Chondrocyte (in vitro differentiated cells): Measurements from ENCODE around the gene VPS8. TPM values are rescaled to one million over a fixed set of nuclear protein-coding genes. Genes with fewer than 3 reads are reported as not detected.

Experiments used
- DNase-seq: peaks from one replicate; pipeline ENCODE4 v3.0.0; 2021; ENCODE audit warnings: mixed read lengths, low spot score
- H3K27ac Mint-ChIP-seq: one replicate; pipeline ENCODE4 v1.8.0; 2021; ENCODE audit warnings: mild to moderate bottlenecking, moderate library complexity, mixed read lengths; ENCODE audit not compliant: unreplicated experiment
- H3K27me3 Mint-ChIP-seq: 2 replicates; pipeline ENCODE4 v1.8.0; 2021; ENCODE audit warnings: low read depth, mixed read lengths
- H3K36me3 Mint-ChIP-seq: 2 replicates; pipeline ENCODE4 v1.8.0; 2021; ENCODE audit warnings: low read depth, mixed read lengths
- H3K4me1 Mint-ChIP-seq: 2 replicates; pipeline ENCODE4 v1.8.0; 2021; ENCODE audit warnings: low read depth, mild to moderate bottlenecking, mixed read lengths
- H3K4me3 Mint-ChIP-seq: one replicate; pipeline ENCODE4 v1.8.0; 2021; ENCODE audit warnings: mild to moderate bottlenecking, moderate library complexity, mixed read lengths; ENCODE audit not compliant: unreplicated experiment
- H3K9me3 Mint-ChIP-seq: 2 replicates; pipeline ENCODE4 v1.8.0; 2021; ENCODE audit warnings: low read depth, mixed read lengths
- CTCF ChIP-seq: fragments of 200-600 bp; sonication (generic); IDR thresholded peaks from 2 replicates; pipeline ENCODE4 v1.5.0; 2021; ENCODE audit warnings: antibody characterized with exemption, mild to moderate bottlenecking, moderate library complexity
- total RNA-seq: library from RNA; stranded (reverse); gene quantifications from 3 replicates; pipeline ENCODE4 v1.2.1, GENCODE V29; 2021

The VPS8 gene
- total RNA-seq, 1 donor from 2014 or later: 53.7 TPM

GRCh38 chr3:184821034-184821433 is 9.1 kb downstream of the VPS8 start:
- no peak for TF ChIP-seq CTCF
- no peaks in the 10 kb centered on the region for H3K27me3 Mint-ChIP-seq
- peaks cover 11% of the 10 kb centered on the region for H3K4me1 Mint-ChIP-seq
- no peaks in the 10 kb centered on the region for H3K9me3 Mint-ChIP-seq
- peaks cover 14% of the 10 kb centered on the region for H3K36me3 Mint-ChIP-seq
- DNase-seq: no peak
- H3K4me3 Mint-ChIP-seq: no peak overlapping the region
- H3K27ac Mint-ChIP-seq: no peak overlapping the region

GRCh38 chr3:184822081-184822480 is 10.1 kb downstream of the VPS8 start:
- Mint-ChIP-seq H3K36me3 (peaks cover 13% of the 10 kb centered on the region), H3K27ac (peak overlapping the region; percentile 50)
- no peak for TF ChIP-seq CTCF

GRCh38 chr3:184822654-184823053 is 10.7 kb downstream of the VPS8 start:
- DNase-seq: no peak
- Mint-ChIP-seq H3K27ac (peak overlapping the region; percentile 41), H3K4me3 (no peak overlapping the region), H3K36me3 (peaks cover 15% of the 10 kb centered on the region), H3K4me1 (peaks cover 11% of the 10 kb centered on the region), H3K27me3 (no peaks in the 10 kb centered on the region), H3K9me3 (no peaks in the 10 kb centered on the region)
- no peak for TF ChIP-seq CTCF

More at GRCh38 chr3:184822081-184822480, 10.1 kb downstream of the VPS8 start:
- H3K4me3 Mint-ChIP-seq: no peak overlapping the region
- no peaks in the 10 kb centered on the region for H3K27me3 Mint-ChIP-seq
- H3K9me3 Mint-ChIP-seq: no peaks in the 10 kb centered on the region
- no peak for DNase-seq
- peaks cover 11% of the 10 kb centered on the region for H3K4me1 Mint-ChIP-seq

- DNase-seq: no peak
- no peaks in the 10 kb centered on the region for H3K9me3 Mint-ChIP-seq
- H3K36me3 Mint-ChIP-seq: peaks cover 14% of the 10 kb centered on the region
- H3K27ac Mint-ChIP-seq: no peak overlapping the region
- TF ChIP-seq CTCF: no peak
- no peaks in the 10 kb centered on the region for H3K27me3 Mint-ChIP-seq
- no peak overlapping the region for H3K4me3 Mint-ChIP-seq
- H3K4me1 Mint-ChIP-seq: peaks cover 11% of the 10 kb centered on the region
Measured at GRCh38 chr3:184823990-184824389, 12.0 kb downstream of the VPS8 start.

GRCh38 chr3:184825121-184825820 is 13.3 kb downstream of the VPS8 start:
- no peak overlapping the region for H3K27ac Mint-ChIP-seq
- no peak for DNase-seq
- peaks cover 14% of the 10 kb centered on the region for H3K36me3 Mint-ChIP-seq
- peaks cover 11% of the 10 kb centered on the region for H3K4me1 Mint-ChIP-seq
- H3K4me3 Mint-ChIP-seq: no peak overlapping the region
- H3K9me3 Mint-ChIP-seq: no peaks in the 10 kb centered on the region
- TF ChIP-seq CTCF: no peak
- H3K27me3 Mint-ChIP-seq: no peaks in the 10 kb centered on the region
